Measurements from ENCODE around the gene ORM1. TPM values are rescaled to one million over a fixed set of nuclear protein-coding genes. Genes with fewer than 3 reads are reported as not detected.
A peak's percentile ranks its signal among the peaks of the same experiment; 100 is the strongest.

ORM1 gene
- total RNA-seq, 1 donor from 2014 or later = not detected

GRCh38 chr9:114369216-114370130 is 46.6 kb downstream of the ORM1 start:
- H3K27ac Mint-ChIP-seq (ENCODE audit: unreplicated experiment) = peak overlapping the region; percentile 88
- no peak for DNase-seq
- peaks cover 2% of the 10 kb centered on the region for H3K27me3 Mint-ChIP-seq (ENCODE audit: unreplicated experiment)
- no peak for TF ChIP-seq CTCF (IDR thresholded peaks at IDR 0.05; ENCODE audit: partially characterized antibody, unreplicated experiment)
- no peaks in the 10 kb centered on the region for H3K36me3 Mint-ChIP-seq (ENCODE audit: unreplicated experiment)
- H3K9me3 Mint-ChIP-seq (ENCODE audit: unreplicated experiment) = peaks cover 5% of the 10 kb centered on the region
- H3K4me3 Mint-ChIP-seq (ENCODE audit: unreplicated experiment) = peak overlapping the region; percentile 32
- peaks cover 21% of the 10 kb centered on the region for H3K4me1 Mint-ChIP-seq (ENCODE audit: low read depth, unreplicated experiment)

GRCh38 chr9:114370251-114370967 is 47.5 kb downstream of the ORM1 start:
- Mint-ChIP-seq H3K4me3 (ENCODE audit: unreplicated experiment) (peak overlapping the region; percentile 68), H3K36me3 (ENCODE audit: unreplicated experiment) (no peaks in the 10 kb centered on the region), H3K27me3 (ENCODE audit: unreplicated experiment) (peaks cover 2% of the 10 kb centered on the region), H3K9me3 (ENCODE audit: unreplicated experiment) (peaks cover 5% of the 10 kb centered on the region), H3K4me1 (ENCODE audit: low read depth, unreplicated experiment) (peaks cover 21% of the 10 kb centered on the region), H3K27ac (ENCODE audit: unreplicated experiment) (peak overlapping the region; percentile 92)
- DNase-seq = peak; percentile 49
- TF ChIP-seq CTCF (IDR thresholded peaks at IDR 0.05; ENCODE audit: partially characterized antibody, unreplicated experiment) = no peak

- Mint-ChIP-seq H3K4me1 (ENCODE audit: low read depth, unreplicated experiment) (peaks cover 21% of the 10 kb centered on the region), H3K9me3 (ENCODE audit: unreplicated experiment) (peaks cover 5% of the 10 kb centered on the region), H3K4me3 (ENCODE audit: unreplicated experiment) (peak overlapping the region; percentile 68), H3K36me3 (ENCODE audit: unreplicated experiment) (no peaks in the 10 kb centered on the region), H3K27me3 (ENCODE audit: unreplicated experiment) (peaks cover 2% of the 10 kb centered on the region), H3K27ac (ENCODE audit: unreplicated experiment) (peak overlapping the region; percentile 92)
- no peak for DNase-seq
- no peak for TF ChIP-seq CTCF (IDR thresholded peaks at IDR 0.05; ENCODE audit: partially characterized antibody, unreplicated experiment)
Observed at GRCh38 chr9:114370968-114371320, 48.0 kb downstream of the ORM1 start.

GRCh38 chr9:114371343-114371944 is 48.5 kb downstream of the ORM1 start:
- Mint-ChIP-seq H3K9me3 (ENCODE audit: unreplicated experiment) (peaks cover 5% of the 10 kb centered on the region), H3K36me3 (ENCODE audit: unreplicated experiment) (no peaks in the 10 kb centered on the region), H3K27me3 (ENCODE audit: unreplicated experiment) (peaks cover 2% of the 10 kb centered on the region), H3K27ac (ENCODE audit: unreplicated experiment) (peak overlapping the region; percentile 92), H3K4me1 (ENCODE audit: low read depth, unreplicated experiment) (peaks cover 21% of the 10 kb centered on the region), H3K4me3 (ENCODE audit: unreplicated experiment) (no peak overlapping the region)
- no peak for TF ChIP-seq CTCF (IDR thresholded peaks at IDR 0.05; ENCODE audit: partially characterized antibody, unreplicated experiment)
- no peak for DNase-seq
